NOMO-1 (cell line): ENCODE measurements around the gene TFEB.

Source experiments
- DNase-seq, 2 experiments: peaks; one replicate each; lab custom pipeline; 2025; ENCODE audit not compliant: unreplicated experiment in 2 of 2; lab: John Stamatoyannopoulos, UW

TFEB gene

GRCh38 chr6:41709375-41709774 lies 26.0 kb downstream of the TFEB start:
- DNase-seq = no peak

DNA sequence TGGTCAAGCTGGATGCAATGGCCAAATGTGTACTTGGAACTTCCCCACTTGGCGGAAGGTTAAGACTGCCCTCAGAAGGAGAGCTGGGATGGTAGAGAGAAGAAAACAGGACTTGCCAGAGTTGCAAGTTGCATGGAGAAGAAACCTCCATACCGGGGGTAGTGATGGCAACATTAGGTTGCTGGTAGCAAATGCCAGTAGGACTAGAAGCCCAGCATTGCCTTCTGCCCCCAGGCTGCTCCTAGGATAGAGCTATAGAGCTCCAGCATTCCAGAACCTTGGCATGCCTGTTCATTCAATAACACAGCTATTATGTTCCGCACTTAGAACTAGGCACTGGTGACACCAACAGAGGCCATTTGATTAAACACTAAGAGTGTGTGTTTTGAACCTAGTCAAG lies 26.6 kb downstream of the TFEB start:
- DNase-seq = no peak

GRCh38 chr6:41707565-41708200 lies 27.7 kb downstream of the TFEB start:
- DNase-seq = peak; percentile 56 to 80

- DNase-seq = peak; percentile 4 to 10
Measured at GRCh38 chr6:41706876-41707564, 28.4 kb downstream of the TFEB start.

GRCh38 chr6:41705996-41706835 lies 29.2 kb downstream of the TFEB start:
- DNase-seq = peak; percentile 86 to 94

DNA sequence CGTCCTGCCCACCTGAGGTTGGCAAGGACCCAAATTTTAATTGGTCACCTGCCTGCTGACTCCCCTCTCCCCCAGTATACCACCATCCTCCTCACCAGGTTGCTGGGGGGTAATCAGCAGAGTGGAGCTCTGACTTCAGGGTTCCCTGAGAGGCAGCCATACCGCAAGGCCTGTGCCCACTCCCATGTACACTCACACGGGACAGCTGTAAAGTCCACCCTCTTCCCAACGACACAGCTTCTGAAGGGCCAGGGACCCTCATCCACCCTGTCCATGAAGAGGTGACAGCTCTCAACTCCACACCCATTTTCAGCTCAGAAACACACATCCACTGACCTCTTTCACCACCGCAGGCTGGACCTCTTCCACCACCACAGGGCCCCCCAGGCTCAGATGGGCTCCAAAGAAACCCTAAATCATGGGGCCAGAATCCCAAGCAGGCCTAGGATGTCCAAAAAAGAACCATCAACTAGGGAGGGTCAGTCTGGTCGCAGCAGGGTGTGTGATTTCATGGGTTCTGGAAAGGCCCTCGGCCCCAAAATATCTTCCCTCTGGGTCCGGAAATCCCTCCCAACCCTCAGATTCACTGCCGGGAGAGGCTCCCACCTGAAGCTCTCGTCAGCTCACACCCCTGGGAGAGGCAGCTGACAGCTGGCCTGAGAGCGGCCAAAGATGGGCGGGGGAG lies 30.0 kb downstream of the TFEB start:
- no peak for DNase-seq

DNA sequence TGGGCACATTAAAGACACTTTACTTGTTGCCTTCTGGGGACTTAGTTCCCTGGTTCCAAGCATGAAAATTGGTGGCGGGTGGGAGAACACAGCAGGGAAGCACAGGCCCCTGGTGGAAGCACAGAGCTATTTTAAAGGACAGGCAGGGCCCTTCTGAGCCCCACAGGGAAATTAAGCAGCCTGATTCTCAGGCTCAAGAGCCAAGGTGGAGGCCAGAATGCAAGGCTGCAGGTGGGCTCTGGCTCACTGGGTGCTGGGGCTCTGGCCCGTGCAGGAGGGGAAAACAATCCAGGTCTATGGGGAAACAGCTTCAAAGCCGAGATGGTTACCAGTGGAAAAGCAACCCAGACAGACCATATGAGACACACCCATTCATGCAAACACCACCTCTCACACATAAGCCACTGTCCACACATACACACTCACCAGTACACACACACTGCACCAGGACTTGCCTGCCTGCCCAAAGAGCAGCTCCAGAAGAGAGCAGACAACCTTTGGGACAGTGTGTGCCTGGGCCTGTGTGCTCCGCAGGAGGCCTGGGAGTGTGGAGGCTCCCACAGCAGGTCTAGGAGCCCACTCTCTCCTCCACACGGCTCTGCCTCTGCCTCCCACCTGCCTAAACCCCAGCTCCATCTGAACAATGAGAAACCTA lies 30.6 kb downstream of the TFEB start:
- DNase-seq = no peak

DNA sequence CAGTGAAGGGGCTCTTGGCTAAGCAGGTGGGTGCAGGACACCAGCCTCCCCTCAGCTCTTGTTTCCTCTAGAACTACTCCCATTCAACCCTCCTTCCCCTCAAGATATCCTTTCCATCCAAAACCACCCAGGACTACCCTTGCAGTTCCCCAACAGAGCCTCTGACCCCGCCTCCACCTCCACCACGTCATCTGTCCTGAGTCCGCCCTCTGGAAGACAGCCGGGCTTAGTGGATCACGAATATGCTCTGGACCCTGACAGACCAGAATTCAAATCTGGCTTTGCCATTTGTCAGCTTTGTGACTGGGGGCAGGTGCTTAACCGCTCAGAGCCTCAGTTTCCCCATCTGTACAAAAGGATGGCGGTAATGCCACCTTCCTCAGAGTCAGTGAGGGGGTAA lies 31.4 kb downstream of the TFEB start:
- no peak for DNase-seq

DNA sequence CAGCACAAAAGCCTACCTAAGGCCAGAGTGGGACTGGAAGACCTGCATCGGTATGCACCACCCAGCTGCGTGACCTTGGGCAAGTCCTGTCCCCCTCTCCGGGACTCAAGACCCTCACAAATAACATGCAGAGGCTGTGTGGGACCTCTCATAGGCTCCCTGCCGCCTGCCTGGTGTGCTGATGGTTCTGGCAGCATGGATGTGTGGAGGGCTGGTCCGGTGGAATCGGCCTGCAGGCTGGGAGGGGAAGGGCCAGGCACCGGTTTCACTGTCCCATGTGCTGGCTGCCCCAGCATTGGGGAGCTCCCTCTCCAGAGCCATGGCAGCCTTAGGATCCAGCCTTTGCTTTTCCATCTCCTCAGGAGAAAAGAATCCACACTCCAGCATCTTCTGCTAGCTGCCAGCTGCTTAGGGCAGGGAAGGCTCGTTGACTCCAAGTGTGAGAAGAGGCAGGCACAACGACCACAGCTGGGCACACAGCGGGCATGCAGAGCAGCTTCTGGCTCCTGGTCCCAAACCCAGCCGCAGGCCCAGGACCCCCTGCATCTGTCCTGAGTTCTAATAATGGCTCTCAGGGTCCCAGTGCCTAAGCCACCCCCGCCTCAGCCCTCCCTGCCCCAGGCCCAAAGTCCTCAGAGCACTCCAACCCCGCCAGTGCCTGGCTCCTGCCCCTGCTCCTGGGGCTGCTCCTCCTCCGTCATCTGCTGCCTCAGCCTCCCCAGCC lies 32.5 kb downstream of the TFEB start:
- DNase-seq = no peak

DNA sequence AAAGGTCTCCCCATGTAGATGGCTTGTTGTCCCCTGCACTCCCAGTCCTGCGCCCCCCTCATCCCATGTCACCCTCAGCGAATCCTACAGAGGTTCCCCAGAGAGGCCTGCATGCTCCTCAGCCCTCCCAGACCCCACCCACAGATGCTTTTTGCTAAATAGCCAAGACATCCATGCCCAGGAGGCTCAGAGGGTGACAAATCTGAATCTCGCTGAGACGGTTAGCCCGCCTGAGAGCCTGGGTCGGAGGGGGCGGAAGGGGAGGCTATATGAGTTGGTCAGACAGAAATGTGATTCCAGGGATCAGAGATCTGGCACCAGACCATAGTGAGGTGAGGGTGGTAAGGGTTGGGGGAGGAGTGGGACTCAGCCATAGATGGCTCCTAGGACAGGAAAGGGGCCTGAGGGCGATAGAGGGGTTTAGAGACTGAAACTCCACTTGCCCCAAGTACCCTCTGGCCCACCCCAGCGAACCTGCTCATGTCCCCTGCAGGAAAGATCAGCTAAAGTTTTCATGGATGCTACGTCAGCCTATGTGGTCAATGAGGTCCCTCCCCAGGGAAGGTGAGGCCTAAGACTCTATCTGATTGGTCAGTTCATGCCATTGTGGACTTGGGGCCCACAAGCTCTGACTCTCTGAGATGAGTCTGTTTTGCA lies 33.2 kb downstream of the TFEB start:
- DNase-seq = no peak

DNA sequence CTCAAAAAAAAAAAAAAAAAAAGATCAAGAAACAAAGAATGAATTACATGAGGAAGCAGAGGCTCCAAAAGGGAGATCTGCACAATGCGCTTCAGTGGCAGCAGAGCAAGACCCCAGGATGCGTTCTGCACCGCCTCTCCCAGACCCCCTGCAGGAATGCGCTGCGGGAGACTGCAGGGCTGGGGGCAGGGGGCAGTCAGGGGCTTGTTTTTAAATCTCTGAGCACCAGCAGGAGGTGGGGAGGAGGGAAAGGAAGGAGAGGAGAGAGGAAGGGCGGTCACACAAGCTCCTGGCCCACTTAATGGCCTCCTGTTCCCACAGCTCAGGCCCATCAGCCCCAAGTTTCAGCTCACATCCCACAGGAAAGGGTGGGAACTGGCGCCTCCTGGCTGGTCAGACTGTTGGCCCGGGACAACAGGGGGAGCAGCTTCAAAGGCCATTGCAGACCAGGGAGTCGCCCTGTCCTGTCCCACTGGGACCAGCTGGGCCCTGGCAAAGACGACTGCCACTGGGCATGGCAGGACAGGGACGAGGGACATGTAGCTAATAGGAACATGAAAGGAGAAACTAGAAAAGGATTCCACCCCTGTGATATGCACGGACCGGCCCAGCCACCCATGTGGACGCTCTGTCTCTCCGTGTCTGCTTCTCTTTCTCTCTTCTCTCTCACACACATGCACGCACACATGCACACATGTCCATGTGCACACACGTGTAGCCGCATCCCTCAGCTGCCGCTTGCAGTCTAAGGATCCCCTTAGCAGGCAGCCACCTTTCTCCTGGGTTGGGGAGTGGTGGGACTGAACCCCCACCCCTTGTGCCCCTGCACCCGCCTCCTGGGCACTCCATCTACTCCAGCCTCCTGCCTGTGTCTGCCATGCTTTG lies 34.7 kb downstream of the TFEB start:
- DNase-seq = no peak

- no peak for DNase-seq
Measured at GRCh38 chr6:41699063-41699462, 36.3 kb downstream of the TFEB start.

DNA sequence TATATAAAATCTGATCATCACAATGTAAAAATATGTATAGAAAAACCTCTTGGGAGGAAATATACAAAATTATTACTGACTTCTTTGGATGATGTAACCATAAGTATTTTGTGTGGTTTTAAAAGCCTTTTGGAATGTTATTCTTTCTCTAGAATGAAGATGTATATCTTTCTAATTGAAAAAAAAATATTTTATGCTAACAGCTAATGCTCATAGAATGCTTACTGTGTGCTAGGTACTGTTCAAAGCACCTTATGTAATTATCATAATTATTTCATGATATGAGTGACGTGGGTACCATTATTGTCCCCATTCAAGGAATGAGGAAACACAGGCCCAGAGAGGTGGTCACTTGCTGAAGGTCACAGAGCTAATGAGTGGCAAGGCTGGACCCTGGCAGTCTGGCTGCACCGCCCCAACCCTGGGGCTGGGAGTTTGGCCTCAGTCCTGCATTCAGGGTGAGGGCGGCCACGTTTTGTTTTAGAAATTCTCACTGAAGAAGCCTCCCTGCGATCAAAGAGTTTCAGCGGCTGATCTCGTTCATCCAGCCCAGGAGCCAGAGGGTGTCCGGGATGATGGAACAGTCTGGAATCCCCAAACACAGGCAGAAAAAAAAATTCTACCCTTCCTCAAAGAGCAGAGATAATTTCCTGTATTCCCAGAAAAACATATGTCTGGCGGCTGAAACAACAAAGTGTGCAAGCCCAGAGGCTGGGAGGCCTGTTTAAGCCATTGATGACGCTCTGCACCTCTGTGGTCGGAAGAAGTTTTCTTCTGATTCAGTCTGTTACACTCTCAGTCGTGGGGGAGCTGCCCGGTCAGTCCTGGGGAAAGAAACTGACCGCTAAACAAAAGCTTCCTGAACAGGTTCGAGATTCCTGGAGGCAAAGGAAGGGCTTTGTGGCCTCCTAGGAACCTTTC lies 37.3 kb downstream of the TFEB start:
- no peak for DNase-seq

- no peak for DNase-seq
Measured at GRCh38 chr6:41696788-41697187, 38.6 kb downstream of the TFEB start.

GRCh38 chr6:41695825-41696224 lies 39.6 kb downstream of the TFEB start:
- DNase-seq = no peak

DNA sequence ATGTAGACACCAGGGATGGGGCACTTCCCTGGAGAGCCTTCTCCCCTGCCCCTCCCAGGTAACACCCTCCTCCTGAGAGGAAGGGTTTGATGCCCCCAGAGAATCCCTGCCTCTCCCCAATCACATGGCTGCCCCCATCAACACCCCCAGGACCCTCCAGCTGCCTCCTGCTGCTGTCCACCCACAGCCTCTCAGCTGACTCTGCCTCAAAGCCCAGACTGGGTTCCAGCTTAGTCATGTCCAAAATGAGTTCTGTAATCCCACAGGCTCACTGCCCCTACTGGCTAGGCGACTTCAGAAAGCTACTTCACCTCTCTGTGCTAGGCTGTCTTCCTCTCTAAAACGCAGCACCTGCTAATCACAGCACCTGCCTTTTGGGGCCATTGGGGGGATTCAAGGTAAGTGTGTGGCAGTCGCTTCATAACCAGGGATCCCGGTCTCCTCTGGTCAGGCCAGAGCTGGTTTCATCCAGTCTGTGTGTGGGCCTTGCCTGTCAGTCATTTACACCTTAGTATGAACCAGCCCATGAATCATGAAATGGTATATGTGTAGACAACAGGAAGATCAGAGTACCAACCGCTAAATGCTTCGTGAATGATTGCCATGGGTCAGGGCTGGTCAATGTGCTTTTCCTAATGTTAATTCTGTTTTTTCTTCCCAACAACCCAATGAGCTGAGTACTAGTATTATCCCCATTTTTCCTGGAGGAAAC lies 40.4 kb downstream of the TFEB start:
- no peak for DNase-seq
